K562 (cell line): ENCODE data around the gene GPATCH2L. TPM values are rescaled to one million over a fixed set of nuclear protein-coding genes. Genes with fewer than 3 reads are reported as not detected.

Source experiments
- EGR1 ChIP-seq: fragments of 450-650 bp; conservative IDR thresholded peaks from 2 replicates; pipeline ENCODE4 v1.6.1; 2017; ENCODE audit warnings: mild to moderate bottlenecking
- EWSR1 ChIP-seq: fragments of 450-650 bp; IDR thresholded peaks from 2 replicates; pipeline ENCODE4 v1.6.1; 2018; ENCODE audit warnings: borderline replicate concordance, mild to moderate bottlenecking, low read depth, moderate library complexity; ENCODE audit not compliant: partially characterized antibody
- HDAC1 ChIP-seq, 2 experiments: fragments of 450-650 bp; IDR thresholded peaks; 2 replicates each; pipeline ENCODE4 v1.6.1; 2016 to 2017; ENCODE audit warnings: inconsistent platforms in 1 of 2, mild to moderate bottlenecking in 1 of 2, moderate library complexity in 1 of 2
- RBFOX2 ChIP-seq: fragments of 200-400 bp; formaldehyde crosslinking; IDR thresholded peaks from 2 replicates; pipeline ENCODE4 v1.6.1; 2017; ENCODE audit warnings: low read depth, mild to moderate bottlenecking, low read length, moderate library complexity
- SPI1 ChIP-seq: IDR thresholded peaks from 2 replicates; pipeline ENCODE4 v1.6.1; 2011; ENCODE audit warnings: low read depth, low read length, control low read depth, borderline replicate concordance
- UBTF ChIP-seq, 2 experiments: IDR thresholded peaks; 2 replicates each; pipeline ENCODE4 v1.6.1; 2012; ENCODE audit warnings: improper control_type of control experiment in 2 of 2, low read depth in 2 of 2, low read length in 2 of 2, borderline replicate concordance in 1 of 2
- ZBTB11 ChIP-seq, 3 experiments: fragments of 200-800 bp in 1 of 3; fragments of 250-450 bp in 1 of 3; fragments of 450-650 bp in 1 of 3; sonication (Bioruptor Pico) in 1 of 3; sonication (Bioruptor generic) in 1 of 3; formaldehyde crosslinking in 1 of 3; IDR thresholded peaks; 2 replicates each; pipeline versions ENCODE4 v1.6.1 to v1.8.0; 2016 to 2022; ENCODE audit warnings: mild to moderate bottlenecking in 2 of 3, missing genetic modification characterization in 2 of 3, missing compliant biosample characterization in 1 of 3, moderate library complexity in 1 of 3
- ZBTB12 ChIP-seq: fragments of 250-450 bp; sonication (Bioruptor Pico); IDR thresholded peaks from 2 replicates; pipeline ENCODE4 v1.4.0; 2020
- ZKSCAN3 ChIP-seq: fragments of 250-450 bp; sonication (Bioruptor Pico); IDR thresholded peaks from 2 replicates; pipeline ENCODE4 v1.4.0; 2020
- ZNF165 ChIP-seq: fragments of 250-450 bp; sonication (Bioruptor Pico); IDR thresholded peaks from 2 replicates; pipeline ENCODE4 v1.4.0; 2020; ENCODE audit warnings: borderline replicate concordance
- ZNF407 ChIP-seq: fragments of 450-650 bp; IDR thresholded peaks from 2 replicates; pipeline ENCODE4 v1.6.1; 2016; ENCODE audit warnings: low read depth
- polyA plus RNA-seq, 8 experiments: library from polyadenylated mRNA; depleted of rRNA in 4 of 8; stranded (reverse) in 5 of 8; unstranded in 3 of 8; fragments of >200 nt; fragmentation: Nextera tagmentation in 2 of 8; fragmentation: Illumina TruSeq in 1 of 8; extraction: Ambion mirVana in 2 of 8; extraction: Trizol in 1 of 8; gene quantifications; 2 replicates each; pipeline versions ENCODE4 v1.2.1 to v1.2.3, GENCODE V29; 2011 to 2014; ENCODE audit warnings: inconsistent platforms in 1 of 8, missing spikeins in 1 of 8
- total RNA-seq, 7 experiments: library from RNA; depleted of rRNA in 6 of 7; stranded (reverse); fragments of >200 nt in 6 of 7; fragmentation: Illumina TruSeq in 2 of 7; extraction: Trizol in 2 of 7; gene quantifications; 2 replicates each; pipeline versions ENCODE4 v1.2.1 to v1.2.3, GENCODE V29; 2011 to 2021; ENCODE audit warnings: low replicate concordance in 1 of 7

The GPATCH2L gene
- total and polyA plus RNA-seq, 9 of the 15 experiments (the other 6 are each of a cell fraction or from before 2014, with no cell fraction given), result 13.1 to 39.6 (median 20.0) TPM

GRCh38 chr14:76152333-76152681 lies 585 bp downstream of the GPATCH2L start (continued):
- TF ChIP-seq ZNF407, result peak; percentile 32; the same call in 1 of the 2 replicates
- peak; percentile 80 to 87; a peak in 3 of 4 replicates for TF ChIP-seq UBTF (IDR thresholded peaks at IDR 0.05; ENCODE audit: borderline replicate concordance in 1 of 2, low read depth in 2 of 2, low read length in 2 of 2)
- no peak for TF ChIP-seq ZKSCAN3
- TF ChIP-seq ZBTB12 (CRISPR knock-in tag), result no peak
- peak; percentile 11; the same call in 1 of the 2 replicates for TF ChIP-seq RBFOX2
- TF ChIP-seq SPI1, result peak; percentile 56; the same call in 1 of the 2 replicates
- no peak for TF ChIP-seq ZNF165 (CRISPR knock-in tag)
- peak in 1 of 2 experiments; percentile 31; a peak in 1 of 4 replicates for TF ChIP-seq HDAC1 (IDR thresholded peaks at IDR 0.05)
- TF ChIP-seq ZBTB11 (CRISPR knock-in tag; IDR thresholded peaks at IDR 0.05), result 0 out of 6 replicates have a peak, but pooled peaks of 1 of the 3 experiments have one; percentile 33
- TF ChIP-seq EWSR1, result no peak
- TF ChIP-seq EGR1, result peak; percentile 40
